Brain microvascular endothelial cell (primary cell): ENCODE results near the gene TAS2R1.

Source experiments
- DNase-seq: peaks from one replicate; pipeline ENCODE4 v3.0.0-alpha.2; 2020
- H3K27ac ChIP-seq: fragments of 250-450 bp; sonication (Bioruptor Pico); 2 replicates; pipeline ENCODE4 v1.5.1; 2020; ENCODE audit warnings: mild to moderate bottlenecking, moderate library complexity
- H3K27me3 ChIP-seq: fragments of 250-450 bp; sonication (Bioruptor Pico); replicated peaks from 2 replicates; pipeline ENCODE4 v1.5.1; 2020; ENCODE audit warnings: mild to moderate bottlenecking
- H3K36me3 ChIP-seq: fragments of 250-450 bp; sonication (Bioruptor Pico); replicated peaks from 2 replicates; pipeline ENCODE4 v1.5.1; 2020; ENCODE audit warnings: mild to moderate bottlenecking
- H3K4me3 ChIP-seq: 2 replicates; pipeline ENCODE4 v1.5.1; 2011; ENCODE audit warnings: low read depth, mild to moderate bottlenecking, control low read depth, low read length, moderate library complexity
- in situ Hi-C: cut with HindIII; loops from 2 replicates; pipeline ENCODE4 v1.10.0; 2017; ENCODE audit warnings: low sequenced_read_pairs, low pct_ligation_motif_present
- TF ChIP-seq, protein P1 (sequence below): IDR thresholded peaks from 2 replicates; pipeline ENCODE4 v1.5.1; 2011; ENCODE audit warnings: low read depth, mild to moderate bottlenecking, moderate library complexity, low read length, control low read depth, inconsistent platforms; ENCODE audit errors: missing control alignments

TAS2R1 gene

GRCh38 chr5:9646843-9647242, 16.7 kb upstream of the TAS2R1 start:
- no peak overlapping the region for H3K4me3 ChIP-seq
- TF ChIP-seq, protein P1, sequence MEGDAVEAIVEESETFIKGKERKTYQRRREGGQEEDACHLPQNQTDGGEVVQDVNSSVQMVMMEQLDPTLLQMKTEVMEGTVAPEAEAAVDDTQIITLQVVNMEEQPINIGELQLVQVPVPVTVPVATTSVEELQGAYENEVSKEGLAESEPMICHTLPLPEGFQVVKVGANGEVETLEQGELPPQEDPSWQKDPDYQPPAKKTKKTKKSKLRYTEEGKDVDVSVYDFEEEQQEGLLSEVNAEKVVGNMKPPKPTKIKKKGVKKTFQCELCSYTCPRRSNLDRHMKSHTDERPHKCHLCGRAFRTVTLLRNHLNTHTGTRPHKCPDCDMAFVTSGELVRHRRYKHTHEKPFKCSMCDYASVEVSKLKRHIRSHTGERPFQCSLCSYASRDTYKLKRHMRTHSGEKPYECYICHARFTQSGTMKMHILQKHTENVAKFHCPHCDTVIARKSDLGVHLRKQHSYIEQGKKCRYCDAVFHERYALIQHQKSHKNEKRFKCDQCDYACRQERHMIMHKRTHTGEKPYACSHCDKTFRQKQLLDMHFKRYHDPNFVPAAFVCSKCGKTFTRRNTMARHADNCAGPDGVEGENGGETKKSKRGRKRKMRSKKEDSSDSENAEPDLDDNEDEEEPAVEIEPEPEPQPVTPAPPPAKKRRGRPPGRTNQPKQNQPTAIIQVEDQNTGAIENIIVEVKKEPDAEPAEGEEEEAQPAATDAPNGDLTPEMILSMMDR, result no peak
- no peak overlapping the region for H3K27ac ChIP-seq
- no peaks in the 10 kb centered on the region for H3K36me3 ChIP-seq
- in situ Hi-C loops, result no loop called here
- no peaks in the 10 kb centered on the region for H3K27me3 ChIP-seq
- DNase-seq, result no peak

- Histone ChIP-seq H3K4me3 (no peak overlapping the region), H3K27ac (no peak overlapping the region), H3K36me3 (no peaks in the 10 kb centered on the region), H3K27me3 (no peaks in the 10 kb centered on the region)
- in situ Hi-C loops, result no loop called here
- DNase-seq, result no peak
- TF ChIP-seq, protein P1, result no peak
Observed at GRCh38 chr5:9644630-9645029, 14.5 kb upstream of the TAS2R1 start.

DNA sequence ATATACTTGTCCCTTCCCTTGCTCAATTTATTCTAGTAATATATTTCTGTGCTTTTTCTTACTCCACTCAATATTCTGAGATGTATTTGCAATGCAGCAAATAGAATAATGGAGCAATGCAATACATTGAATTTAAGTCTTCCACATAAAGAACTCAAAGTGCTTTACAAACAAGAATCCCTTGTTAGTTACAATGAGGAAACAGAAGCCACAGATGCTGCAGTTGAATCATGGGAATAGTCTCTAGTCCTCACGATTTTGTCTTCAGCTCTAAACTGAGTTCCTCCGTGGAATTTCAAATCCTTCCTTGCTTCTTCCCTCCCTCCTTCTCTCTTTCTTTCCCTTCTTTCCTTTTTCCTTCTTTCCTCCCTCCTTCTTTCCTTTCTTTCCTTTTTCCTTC, 12.5 kb upstream of the TAS2R1 start:
- no peaks in the 10 kb centered on the region for H3K27me3 ChIP-seq
- in situ Hi-C loops, result no loop called here
- TF ChIP-seq, protein P1, result no peak
- no peak overlapping the region for H3K27ac ChIP-seq
- H3K36me3 ChIP-seq, result no peaks in the 10 kb centered on the region
- no peak for DNase-seq
- no peak overlapping the region for H3K4me3 ChIP-seq

- H3K36me3 ChIP-seq, result no peaks in the 10 kb centered on the region
- TF ChIP-seq, protein P1, result no peak
- no peak overlapping the region for H3K27ac ChIP-seq
- no peak for DNase-seq
- in situ Hi-C loops, result no loop called here
- H3K27me3 ChIP-seq, result no peaks in the 10 kb centered on the region
- H3K4me3 ChIP-seq, result no peak overlapping the region
Observed at GRCh38 chr5:9641806-9642355, 11.7 kb upstream of the TAS2R1 start.

DNA sequence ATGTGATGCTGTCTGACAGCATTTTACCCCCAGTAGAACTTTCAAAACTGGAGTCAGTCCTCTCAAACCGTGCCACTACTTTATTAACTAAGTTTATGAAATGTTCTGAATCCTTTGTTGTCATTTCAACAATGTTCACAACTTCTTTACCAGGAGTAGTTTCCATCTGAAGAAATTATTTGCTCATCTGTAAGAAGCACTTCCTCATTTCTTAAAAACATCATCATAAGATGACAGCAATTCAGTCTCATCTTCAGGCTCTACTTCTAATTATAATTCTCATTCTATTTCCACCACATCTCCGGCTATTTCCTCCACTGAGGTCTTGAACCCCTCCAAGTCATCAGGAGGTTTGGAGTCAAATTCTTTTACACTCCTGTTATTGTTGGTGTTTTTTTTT, 2.3 kb upstream of the TAS2R1 start:
- H3K27ac ChIP-seq, result no peak overlapping the region
- H3K27me3 ChIP-seq, result no peaks in the 10 kb centered on the region
- in situ Hi-C loops, result no loop called here
- no peak for DNase-seq
- no peaks in the 10 kb centered on the region for H3K36me3 ChIP-seq
- H3K4me3 ChIP-seq, result no peak overlapping the region
- TF ChIP-seq, protein P1, result no peak

DNA sequence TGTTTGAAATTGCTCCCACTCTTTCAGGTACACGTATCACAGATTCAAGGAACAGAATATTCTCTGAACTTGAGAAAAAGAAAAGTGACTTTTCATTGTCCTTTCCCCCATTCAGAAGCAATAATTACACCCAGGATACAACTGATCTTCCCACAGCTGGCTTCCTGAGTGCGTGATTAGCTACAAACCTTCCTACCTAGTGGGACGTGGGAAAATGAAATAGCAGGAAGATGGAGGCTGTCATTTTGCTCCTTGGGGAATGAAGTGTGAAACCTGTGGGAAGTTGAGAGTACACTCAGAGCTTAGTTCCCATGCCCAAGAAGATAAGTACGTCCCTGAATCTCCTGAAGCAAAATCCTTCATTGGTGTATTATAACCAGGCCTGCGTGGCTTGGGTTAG, 2.6 kb downstream of the TAS2R1 start:
- in situ Hi-C loops, result no loop called here
- DNase-seq, result no peak
- no peaks in the 10 kb centered on the region for H3K36me3 ChIP-seq
- no peak overlapping the region for H3K27ac ChIP-seq
- H3K27me3 ChIP-seq, result no peaks in the 10 kb centered on the region
- no peak overlapping the region for H3K4me3 ChIP-seq
- TF ChIP-seq, protein P1, result no peak
